HEK293 (cell line): ENCODE results near the gene NMT2.

Source experiments
- CTCF ChIA-PET: fragments of 350-600 bp; formaldehyde crosslinking; extraction: SDS; loops from one replicate; lab custom pipeline; 2021; ENCODE audit warnings: antibody characterized with exemption; lab: Yijun Ruan, JAX
- POLR2A ChIA-PET: fragments of 300-600 bp; formaldehyde crosslinking; extraction: SDS; loops from one replicate; lab custom pipeline; 2020; ENCODE audit warnings: antibody characterized with exemption, inconsistent platforms; lab: Yijun Ruan, JAX
- H3K27ac ChIP-seq: fragments of 200-500 bp; sonication (Bioruptor generic); 2 replicates; pipeline ENCODE4 v1.5.1; 2014; ENCODE audit warnings: low read depth, low read length, control low read depth, inconsistent platforms; ENCODE audit errors: extremely low read depth
- H3K36me3 ChIP-seq, 2 experiments: fragments of 200-500 bp in 1 of 2; sonication (Bioruptor generic) in 1 of 2; 1 replicate in 1 of 2; 2 replicates in 1 of 2; pipeline ENCODE4 v1.5.1; 2014 to 2017; ENCODE audit warnings: inconsistent platforms in 2 of 2, low read length in 2 of 2; ENCODE audit not compliant: control insufficient read depth in 2 of 2, insufficient read depth in 1 of 2
- H3K4me1 ChIP-seq: fragments of 200-500 bp; sonication (Bioruptor generic); 2 replicates; pipeline ENCODE4 v1.5.1; 2014; ENCODE audit warnings: mild to moderate bottlenecking, low read length, inconsistent platforms; ENCODE audit not compliant: control insufficient read depth, insufficient read depth
- H3K4me3 ChIP-seq: 2 replicates; pipeline ENCODE4 v1.5.1; 2011; ENCODE audit warnings: low read depth, mild to moderate bottlenecking, control low read depth, low read length, moderate library complexity
- H3K9me3 ChIP-seq: fragments of 200-500 bp; sonication (Bioruptor generic); 2 replicates; pipeline ENCODE4 v1.5.1; 2014; ENCODE audit warnings: low read depth, low read length, inconsistent platforms; ENCODE audit not compliant: control insufficient read depth, insufficient read depth
- MZF1 ChIP-seq: fragments of 450-650 bp; formaldehyde crosslinking; IDR thresholded peaks from 2 replicates; pipeline ENCODE4 v1.5.1; 2017; ENCODE audit warnings: missing biosample characterization, missing genetic modification characterization, borderline replicate concordance
- REPIN1 ChIP-seq: fragments of 450-650 bp; formaldehyde crosslinking; IDR thresholded peaks from 2 replicates; pipeline ENCODE4 v1.5.1; 2017; ENCODE audit warnings: missing biosample characterization, missing genetic modification characterization, low read depth
- SCRT1 ChIP-seq: fragments of 450-650 bp; formaldehyde crosslinking; IDR thresholded peaks from 2 replicates; pipeline ENCODE4 v1.5.1; 2016; ENCODE audit warnings: missing biosample characterization, missing genetic modification characterization, borderline replicate concordance
- SP7 ChIP-seq: fragments of 450-650 bp; formaldehyde crosslinking; IDR thresholded peaks from 2 replicates; pipeline ENCODE4 v1.5.1; 2016; ENCODE audit warnings: missing biosample characterization, missing genetic modification characterization
- ZBTB21 ChIP-seq: fragments of 450-650 bp; formaldehyde crosslinking; IDR thresholded peaks from 2 replicates; pipeline ENCODE4 v1.5.1; 2017; ENCODE audit warnings: missing biosample characterization, missing genetic modification characterization
- ZEB2 ChIP-seq: fragments of 450-650 bp; formaldehyde crosslinking; IDR thresholded peaks from 2 replicates; pipeline ENCODE4 v1.5.1; 2016; ENCODE audit warnings: missing biosample characterization, missing genetic modification characterization
- ZNF155 ChIP-seq: fragments of 450-650 bp; formaldehyde crosslinking; IDR thresholded peaks from 2 replicates; pipeline ENCODE4 v1.5.1; 2016; ENCODE audit warnings: missing biosample characterization, missing genetic modification characterization
- ZNF157 ChIP-seq: fragments of 450-650 bp; formaldehyde crosslinking; IDR thresholded peaks from 2 replicates; pipeline ENCODE4 v1.5.1; 2016; ENCODE audit warnings: missing biosample characterization, missing genetic modification characterization
- ZNF184 ChIP-seq: fragments of 450-650 bp; IDR thresholded peaks from 2 replicates; pipeline ENCODE4 v1.5.1; 2018; ENCODE audit warnings: missing biosample characterization, mild to moderate bottlenecking, missing genetic modification characterization
- ZNF24 ChIP-seq: fragments of 450-650 bp; formaldehyde crosslinking; IDR thresholded peaks from 2 replicates; pipeline ENCODE4 v1.5.1; 2016; ENCODE audit warnings: missing biosample characterization, missing genetic modification characterization
- ZNF311 ChIP-seq: fragments of 450-650 bp; formaldehyde crosslinking; IDR thresholded peaks from 2 replicates; pipeline ENCODE4 v1.5.1; 2017; ENCODE audit warnings: missing biosample characterization, missing genetic modification characterization, borderline replicate concordance
- ZNF404 ChIP-seq: fragments of 450-650 bp; formaldehyde crosslinking; IDR thresholded peaks from 2 replicates; pipeline ENCODE4 v1.5.1; 2017; ENCODE audit warnings: missing biosample characterization, missing genetic modification characterization
- ZNF426 ChIP-seq: fragments of 450-650 bp; formaldehyde crosslinking; IDR thresholded peaks from 2 replicates; pipeline ENCODE4 v1.5.1; 2017; ENCODE audit warnings: missing biosample characterization, missing genetic modification characterization, mild to moderate bottlenecking, inconsistent platforms, moderate library complexity
- ZNF521 ChIP-seq: fragments of 450-650 bp; formaldehyde crosslinking; IDR thresholded peaks from 2 replicates; pipeline ENCODE4 v1.5.1; 2017; ENCODE audit warnings: missing biosample characterization, mild to moderate bottlenecking, missing genetic modification characterization
- ZNF548 ChIP-seq: fragments of 450-650 bp; formaldehyde crosslinking; IDR thresholded peaks from 2 replicates; pipeline ENCODE4 v1.5.1; 2016; ENCODE audit warnings: missing biosample characterization, missing genetic modification characterization
- ZNF560 ChIP-seq: fragments of 450-650 bp; formaldehyde crosslinking; IDR thresholded peaks from 2 replicates; pipeline ENCODE4 v1.5.1; 2017; ENCODE audit warnings: missing biosample characterization, missing genetic modification characterization, borderline replicate concordance
- ZNF610 ChIP-seq: fragments of 450-650 bp; formaldehyde crosslinking; IDR thresholded peaks from 2 replicates; pipeline ENCODE4 v1.5.1; 2016; ENCODE audit warnings: missing biosample characterization, missing genetic modification characterization, borderline replicate concordance
- ZNF76 ChIP-seq: fragments of 450-650 bp; formaldehyde crosslinking; IDR thresholded peaks from 2 replicates; pipeline ENCODE4; 2016; ENCODE audit warnings: low read depth, missing biosample characterization, missing genetic modification characterization, borderline replicate concordance
- ZNF768 ChIP-seq: fragments of 450-650 bp; formaldehyde crosslinking; IDR thresholded peaks from 2 replicates; pipeline ENCODE4 v1.5.1; 2018; ENCODE audit warnings: missing biosample characterization, mild to moderate bottlenecking, missing genetic modification characterization
- ZNF785 ChIP-seq: fragments of 450-650 bp; formaldehyde crosslinking; IDR thresholded peaks from 2 replicates; pipeline ENCODE4 v1.5.1; 2016; ENCODE audit warnings: missing biosample characterization, missing genetic modification characterization
- ZSCAN30 ChIP-seq: fragments of 450-650 bp; IDR thresholded peaks from 2 replicates; pipeline ENCODE4 v1.5.1; 2018; ENCODE audit warnings: missing biosample characterization, mild to moderate bottlenecking, missing genetic modification characterization, moderate library complexity
- TF ChIP-seq, protein P1 (sequence below): fragments of 450-650 bp; formaldehyde crosslinking; IDR thresholded peaks from 2 replicates; pipeline ENCODE4 v1.5.1; 2017; ENCODE audit warnings: missing biosample characterization, missing genetic modification characterization
- TF ChIP-seq, protein P2 (sequence below): fragments of 450-650 bp; formaldehyde crosslinking; IDR thresholded peaks from 2 replicates; pipeline ENCODE4 v1.5.1; 2016; ENCODE audit warnings: missing biosample characterization, missing genetic modification characterization
- TF ChIP-seq, protein P3 (sequence below): fragments of 450-650 bp; formaldehyde crosslinking; IDR thresholded peaks from 2 replicates; pipeline ENCODE4 v1.5.1; 2016; ENCODE audit warnings: missing biosample characterization, missing genetic modification characterization

NMT2 gene

DNA sequence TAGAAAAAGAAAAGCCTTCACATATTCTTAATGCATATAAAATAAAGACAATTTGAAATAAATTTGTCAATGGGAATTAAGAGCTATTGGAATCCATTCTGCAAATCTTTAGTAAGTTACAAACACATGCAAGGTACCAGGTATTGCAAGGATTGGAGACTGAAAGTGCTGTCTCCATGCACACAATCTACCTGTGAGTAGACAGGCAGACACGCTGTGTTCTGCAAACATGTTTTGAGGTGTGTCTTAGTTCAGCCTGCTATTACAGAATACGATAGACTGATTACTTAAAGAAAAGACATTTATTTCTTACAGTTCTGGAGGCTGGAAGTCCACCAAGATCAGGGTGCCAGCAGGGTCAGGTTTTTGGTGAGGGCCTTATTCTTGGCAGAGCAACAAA lies 10.0 kb downstream of the NMT2 start:
- Histone ChIP-seq H3K9me3 (no peaks in the 10 kb centered on the region), H3K4me3 (no peak overlapping the region), H3K4me1 (peaks cover 4% of the 10 kb centered on the region), H3K36me3 (no peaks in the 10 kb centered on the region; a peak in 1 of 3 replicates), H3K27ac (no peak overlapping the region)
- TF ChIP-seq ZNF311 (tag by site-specific recombination): no peak
- no peak for TF ChIP-seq SP7
- TF ChIP-seq ZNF404: no peak
- TF ChIP-seq SCRT1 (tag by site-specific recombination): no peak
- TF ChIP-seq ZNF768 (tag by site-specific recombination): no peak
- TF ChIP-seq ZNF560 (tag by site-specific recombination): no peak
- TF ChIP-seq, protein P1, sequence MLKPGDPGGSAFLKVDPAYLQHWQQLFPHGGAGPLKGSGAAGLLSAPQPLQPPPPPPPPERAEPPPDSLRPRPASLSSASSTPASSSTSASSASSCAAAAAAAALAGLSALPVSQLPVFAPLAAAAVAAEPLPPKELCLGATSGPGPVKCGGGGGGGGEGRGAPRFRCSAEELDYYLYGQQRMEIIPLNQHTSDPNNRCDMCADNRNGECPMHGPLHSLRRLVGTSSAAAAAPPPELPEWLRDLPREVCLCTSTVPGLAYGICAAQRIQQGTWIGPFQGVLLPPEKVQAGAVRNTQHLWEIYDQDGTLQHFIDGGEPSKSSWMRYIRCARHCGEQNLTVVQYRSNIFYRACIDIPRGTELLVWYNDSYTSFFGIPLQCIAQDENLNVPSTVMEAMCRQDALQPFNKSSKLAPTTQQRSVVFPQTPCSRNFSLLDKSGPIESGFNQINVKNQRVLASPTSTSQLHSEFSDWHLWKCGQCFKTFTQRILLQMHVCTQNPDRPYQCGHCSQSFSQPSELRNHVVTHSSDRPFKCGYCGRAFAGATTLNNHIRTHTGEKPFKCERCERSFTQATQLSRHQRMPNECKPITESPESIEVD (tag by site-specific recombination): no peak
- TF ChIP-seq ZNF521 (tag by site-specific recombination): no peak
- TF ChIP-seq ZBTB21 (tag by site-specific recombination): no peak
- TF ChIP-seq ZNF76 (tag by site-specific recombination): no peak
- TF ChIP-seq, protein P2, sequence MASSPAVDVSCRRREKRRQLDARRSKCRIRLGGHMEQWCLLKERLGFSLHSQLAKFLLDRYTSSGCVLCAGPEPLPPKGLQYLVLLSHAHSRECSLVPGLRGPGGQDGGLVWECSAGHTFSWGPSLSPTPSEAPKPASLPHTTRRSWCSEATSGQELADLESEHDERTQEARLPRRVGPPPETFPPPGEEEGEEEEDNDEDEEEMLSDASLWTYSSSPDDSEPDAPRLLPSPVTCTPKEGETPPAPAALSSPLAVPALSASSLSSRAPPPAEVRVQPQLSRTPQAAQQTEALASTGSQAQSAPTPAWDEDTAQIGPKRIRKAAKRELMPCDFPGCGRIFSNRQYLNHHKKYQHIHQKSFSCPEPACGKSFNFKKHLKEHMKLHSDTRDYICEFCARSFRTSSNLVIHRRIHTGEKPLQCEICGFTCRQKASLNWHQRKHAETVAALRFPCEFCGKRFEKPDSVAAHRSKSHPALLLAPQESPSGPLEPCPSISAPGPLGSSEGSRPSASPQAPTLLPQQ: no peak
- TF ChIP-seq MZF1 (tag by site-specific recombination): no peak
- TF ChIP-seq ZNF548: no peak
- TF ChIP-seq ZNF610 (tag by site-specific recombination): no peak
- ChIA-PET CTCF (no interaction called here), POLR2A (no interaction called here)

DNA sequence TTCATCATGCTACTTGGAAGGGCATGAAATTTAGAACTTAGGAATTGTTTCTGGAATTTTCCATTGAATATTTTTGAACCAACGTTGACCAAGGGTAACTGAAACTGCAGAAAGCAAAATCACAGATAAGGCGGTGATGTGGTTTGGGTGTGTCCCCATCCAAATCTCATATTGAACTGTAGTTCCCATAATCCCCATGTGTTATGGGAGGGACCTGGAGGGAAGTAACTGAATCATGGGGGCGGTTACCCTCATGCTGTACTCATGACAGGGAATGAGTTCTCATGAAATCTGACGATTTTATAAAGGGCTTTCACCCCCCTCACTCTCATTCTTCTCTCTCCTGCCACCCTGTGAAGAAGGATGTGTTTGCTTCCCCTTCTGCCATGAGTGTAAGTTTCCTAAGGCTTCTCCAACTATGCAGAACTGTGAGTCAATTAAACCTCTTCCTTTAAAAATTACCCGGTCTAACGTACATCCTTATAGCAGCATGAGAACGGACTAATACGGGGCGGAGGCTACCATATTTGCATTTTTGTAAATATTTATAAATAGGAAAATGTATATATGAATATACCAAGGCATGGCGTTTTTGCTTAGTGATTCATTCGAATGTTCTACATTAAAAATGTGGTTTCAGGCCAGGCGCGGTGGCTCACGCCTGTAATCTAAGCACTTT lies 12.4 kb downstream of the NMT2 start:
- ChIA-PET CTCF (no interaction called here), POLR2A (no interaction called here)
- Histone ChIP-seq H3K36me3 (no peaks in the 10 kb centered on the region), H3K9me3 (no peaks in the 10 kb centered on the region), H3K27ac (no peak overlapping the region), H3K4me1 (no peaks in the 10 kb centered on the region), H3K4me3 (no peak overlapping the region)
- TF ChIP-seq REPIN1 (tag by site-specific recombination) (no peak), ZNF184 (tag by site-specific recombination) (no peak), ZEB2 (no peak), ZNF785 (no peak), ZNF426 (tag by site-specific recombination) (no peak), ZNF24 (tag by site-specific recombination) (no peak), ZSCAN30 (tag by site-specific recombination) (no peak), ZNF548 (no peak), ZNF157 (no peak), ZNF155 (tag by site-specific recombination) (no peak)
- TF ChIP-seq, protein P3, sequence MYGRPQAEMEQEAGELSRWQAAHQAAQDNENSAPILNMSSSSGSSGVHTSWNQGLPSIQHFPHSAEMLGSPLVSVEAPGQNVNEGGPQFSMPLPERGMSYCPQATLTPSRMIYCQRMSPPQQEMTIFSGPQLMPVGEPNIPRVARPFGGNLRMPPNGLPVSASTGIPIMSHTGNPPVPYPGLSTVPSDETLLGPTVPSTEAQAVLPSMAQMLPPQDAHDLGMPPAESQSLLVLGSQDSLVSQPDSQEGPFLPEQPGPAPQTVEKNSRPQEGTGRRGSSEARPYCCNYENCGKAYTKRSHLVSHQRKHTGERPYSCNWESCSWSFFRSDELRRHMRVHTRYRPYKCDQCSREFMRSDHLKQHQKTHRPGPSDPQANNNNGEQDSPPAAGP (tag by site-specific recombination): no peak
